Measurements from ENCODE around the gene CARNS1.

DNA sequence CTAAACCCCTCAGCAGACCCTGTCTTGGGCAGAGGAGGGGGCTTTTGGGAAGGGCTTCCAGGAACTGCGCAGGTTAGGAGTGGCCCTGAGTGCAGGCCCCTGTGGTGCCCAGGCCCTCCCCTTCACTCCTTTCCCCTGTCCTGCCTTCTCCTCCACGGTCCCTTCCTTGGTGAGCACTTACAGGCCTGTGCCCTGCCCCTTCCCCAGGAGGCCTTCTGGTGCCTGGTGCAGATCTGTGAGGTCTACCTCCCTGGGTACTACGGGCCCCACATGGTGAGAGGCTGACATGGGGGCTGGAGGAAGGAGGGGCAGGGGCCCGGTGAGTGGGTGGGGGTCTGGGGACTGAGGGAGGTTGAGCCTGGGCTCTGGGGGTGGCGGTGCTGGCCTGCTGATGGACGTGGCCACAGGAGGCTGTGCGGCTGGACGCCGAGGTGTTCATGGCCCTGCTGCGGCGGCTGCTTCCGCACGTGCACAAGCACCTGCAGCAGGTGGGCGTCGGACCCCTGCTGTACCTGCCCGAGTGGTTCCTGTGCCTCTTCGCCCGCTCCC is 9.0 kb upstream of the CARNS1 start:
- TF ChIP-seq ETV6 (CRISPR knock-in tag; IDR thresholded peaks at IDR 0.05) (no peak), GABPB1 (CRISPR knock-in tag; IDR thresholded peaks at IDR 0.05) (no peak)

Data from WTC11 (cell line).